Cortex of kidney (tissue), 1 donor: Measurements from ENCODE around the gene STX16.

Source experiments
- DNase-seq: peaks from one replicate; lab custom pipeline; 2025; lab: John Stamatoyannopoulos, UW

The STX16 gene

GRCh38 chr20:58677079-58677604 lies 26.1 kb downstream of the STX16 start:
- no peak for DNase-seq

DNA sequence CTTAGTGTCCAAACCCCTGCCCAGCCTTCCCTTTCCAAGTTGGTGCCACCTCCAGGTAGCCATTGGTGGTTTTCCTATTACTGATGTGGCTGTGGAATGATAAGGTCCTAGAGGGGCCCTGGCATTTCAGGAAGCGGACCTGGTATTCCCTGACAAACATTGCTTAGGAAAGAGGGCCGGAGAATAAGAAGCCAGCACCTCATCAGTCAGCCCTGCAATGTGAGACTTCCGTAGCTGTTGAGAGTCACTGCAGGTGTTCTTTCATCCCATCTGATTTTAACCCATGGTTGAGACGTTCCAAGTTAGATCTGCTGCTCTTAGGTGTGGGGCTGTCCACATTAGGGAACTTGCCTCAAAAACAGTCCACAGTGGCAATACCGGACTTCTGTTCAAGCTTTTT lies 26.7 kb downstream of the STX16 start:
- no peak for DNase-seq

DNA sequence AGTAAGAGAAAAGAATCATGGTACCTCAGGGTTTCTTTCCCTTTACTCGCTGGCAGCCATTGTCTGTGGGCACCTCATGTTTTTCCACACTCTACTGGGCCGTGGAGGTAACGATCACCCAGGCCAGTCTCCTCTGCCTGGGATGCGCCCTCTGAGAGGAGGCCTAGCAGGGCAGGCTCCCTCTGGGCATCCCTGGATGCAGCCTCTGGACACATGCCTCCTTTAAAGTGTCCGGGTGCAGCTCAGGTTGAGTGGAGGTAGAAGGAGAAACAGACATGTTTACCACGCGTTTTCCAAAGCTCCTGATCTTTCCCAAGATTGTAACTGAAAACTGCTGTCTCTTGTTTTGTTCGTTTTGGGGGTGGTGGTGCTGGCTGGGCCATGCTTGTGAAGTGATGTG lies 27.7 kb downstream of the STX16 start:
- DNase-seq: no peak

- DNase-seq: no peak
These were observed 31.8 kb downstream of the STX16 start for GRCh38 chr20:58682656-58683531.

DNA sequence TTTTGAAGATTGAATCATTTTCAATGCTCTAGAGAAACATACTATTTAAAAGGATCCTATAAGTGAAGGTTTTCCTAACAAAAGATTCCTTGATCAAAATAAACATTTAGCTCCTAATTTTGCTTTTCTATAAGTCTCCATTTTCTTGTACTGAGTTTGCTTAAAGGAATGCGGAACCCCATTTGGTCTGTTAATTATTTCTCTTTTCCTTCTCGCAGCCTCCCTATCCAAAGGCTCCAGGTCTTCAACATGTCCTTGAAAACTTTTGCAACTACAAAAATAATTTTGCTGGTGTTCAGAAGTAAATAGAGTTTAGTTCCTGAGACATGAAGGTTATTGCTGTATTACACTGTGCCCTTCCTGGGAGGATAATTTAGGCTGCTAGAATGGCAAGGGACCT lies 33.2 kb downstream of the STX16 start:
- no peak for DNase-seq

- DNase-seq: no peak
These were observed 34.9 kb downstream of the STX16 start for GRCh38 chr20:58685988-58686387.

- DNase-seq: no peak
These were observed 37.3 kb downstream of the STX16 start for GRCh38 chr20:58688414-58688813.

- DNase-seq: no peak
These were observed 37.8 kb downstream of the STX16 start for GRCh38 chr20:58688840-58689239.

GRCh38 chr20:58690396-58691135 lies 39.5 kb downstream of the STX16 start:
- DNase-seq: no peak

DNA sequence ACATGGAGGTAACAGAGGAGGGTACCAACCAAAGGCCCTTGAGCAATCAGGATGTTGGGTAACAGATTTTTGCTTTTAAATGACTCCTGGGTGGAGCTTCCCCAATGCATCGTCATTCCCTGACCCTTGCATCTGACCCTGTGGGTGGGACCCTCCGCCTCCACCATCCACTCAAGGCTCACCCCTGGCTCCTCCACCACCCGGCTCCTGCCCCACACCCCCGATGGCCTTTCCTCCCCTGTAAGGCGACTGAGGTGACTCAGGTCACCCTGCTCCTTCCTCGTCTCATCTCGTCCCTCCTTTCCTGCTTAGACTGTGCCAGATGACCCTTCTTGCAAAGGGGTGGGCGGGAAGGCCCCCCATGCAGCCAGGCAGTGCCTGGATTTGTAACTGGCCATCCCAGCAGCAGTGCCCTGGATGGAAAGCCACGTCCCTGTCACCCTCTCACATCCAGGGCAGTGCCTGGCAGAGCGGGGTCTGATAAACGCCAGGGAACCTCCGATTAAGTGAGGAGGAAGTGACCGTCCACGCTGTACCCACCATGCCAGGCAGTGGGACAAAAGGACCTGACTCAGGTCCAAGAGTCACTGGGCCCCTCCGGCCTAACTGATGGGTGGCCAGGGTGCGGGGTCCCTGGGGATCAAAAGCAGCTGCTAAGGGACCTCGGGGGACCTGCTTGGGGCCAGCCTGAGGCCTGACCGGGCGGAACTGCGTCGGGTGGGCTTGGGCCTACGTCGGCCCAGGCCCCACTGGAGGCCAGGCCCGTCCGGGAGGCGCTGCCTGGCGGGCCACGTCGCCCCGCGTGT lies 40.9 kb downstream of the STX16 start:
- DNase-seq: no peak

DNA sequence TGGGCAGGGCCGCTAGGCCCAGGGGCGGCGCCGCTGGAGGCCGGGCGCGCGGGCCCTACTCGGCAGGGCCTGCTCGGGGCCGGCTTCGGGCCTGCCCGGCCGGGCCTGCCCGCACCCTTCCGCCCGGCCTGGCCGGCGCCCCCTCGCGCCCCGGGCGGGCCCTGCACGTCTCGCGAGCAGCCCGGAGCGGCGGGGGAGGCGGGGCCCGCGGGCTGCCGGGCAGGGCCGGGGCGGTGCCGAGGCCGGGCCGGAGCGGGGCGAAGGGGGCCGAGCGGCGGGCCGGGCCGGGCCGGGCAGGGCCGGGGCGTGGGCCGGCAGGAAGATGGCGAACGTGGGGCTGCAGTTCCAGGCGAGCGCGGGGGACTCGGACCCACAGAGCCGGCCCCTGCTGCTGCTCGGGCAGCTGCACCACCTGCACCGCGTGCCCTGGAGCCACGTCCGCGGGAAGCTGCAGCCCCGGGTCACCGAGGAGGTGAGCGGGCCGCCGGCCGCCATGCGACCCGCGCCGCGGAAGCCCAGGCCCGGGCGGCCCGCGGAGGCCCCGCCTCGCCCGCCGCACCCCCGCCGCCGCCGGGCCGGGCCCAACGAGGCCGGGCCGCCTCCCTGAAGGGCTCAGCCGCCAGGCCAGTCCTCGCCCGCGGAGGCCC lies 41.6 kb downstream of the STX16 start, which contains the start of gene NPEPL1:
Gene NPEPL1, plus strand, starts transcription at position 222 of the 647 bp plus-strand sequence. Its CDS starts 101 bp downstream, at position 323.
- no peak for DNase-seq

DNA sequence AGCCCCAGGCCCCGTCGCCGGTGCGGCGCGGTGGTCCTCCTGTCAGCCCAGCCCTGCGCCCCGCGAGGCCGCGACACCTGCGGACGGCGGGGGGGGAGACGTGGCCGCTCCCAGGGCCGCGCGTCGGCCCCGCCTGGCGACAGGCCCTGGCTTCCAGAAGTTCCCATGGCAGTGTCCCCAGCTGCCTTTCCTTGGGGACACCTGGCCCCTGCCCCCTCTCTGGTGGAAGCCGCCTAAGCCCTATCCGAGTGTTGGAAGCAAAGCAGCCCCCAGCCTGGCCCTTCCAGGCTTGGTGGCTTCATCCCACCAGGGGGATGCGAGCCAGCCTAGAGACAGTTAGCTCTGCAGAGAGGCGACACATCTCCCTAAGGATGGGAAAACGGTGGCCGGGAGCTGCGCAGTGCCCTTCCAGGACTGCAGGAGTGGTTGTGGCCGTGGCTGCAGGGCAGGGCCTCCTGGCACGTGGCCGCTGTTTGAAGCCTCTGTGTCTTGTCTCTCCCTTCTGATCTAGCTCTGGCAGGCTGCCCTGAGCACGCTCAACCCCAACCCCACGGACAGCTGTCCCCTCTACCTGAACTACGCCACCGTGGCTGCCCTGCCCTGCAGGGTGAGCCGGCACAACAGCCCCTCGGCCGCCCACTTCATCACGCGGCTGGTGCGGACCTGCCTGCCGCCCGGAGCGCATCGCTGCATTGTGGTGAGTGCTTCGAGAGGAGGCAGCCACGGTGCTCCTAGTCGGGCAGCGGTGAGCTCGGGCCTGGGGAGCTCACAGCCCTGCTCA lies 42.3 kb downstream of the STX16 start:
- no peak for DNase-seq

- DNase-seq: no peak
These were observed 43.4 kb downstream of the STX16 start for GRCh38 chr20:58694241-58695083.

DNA sequence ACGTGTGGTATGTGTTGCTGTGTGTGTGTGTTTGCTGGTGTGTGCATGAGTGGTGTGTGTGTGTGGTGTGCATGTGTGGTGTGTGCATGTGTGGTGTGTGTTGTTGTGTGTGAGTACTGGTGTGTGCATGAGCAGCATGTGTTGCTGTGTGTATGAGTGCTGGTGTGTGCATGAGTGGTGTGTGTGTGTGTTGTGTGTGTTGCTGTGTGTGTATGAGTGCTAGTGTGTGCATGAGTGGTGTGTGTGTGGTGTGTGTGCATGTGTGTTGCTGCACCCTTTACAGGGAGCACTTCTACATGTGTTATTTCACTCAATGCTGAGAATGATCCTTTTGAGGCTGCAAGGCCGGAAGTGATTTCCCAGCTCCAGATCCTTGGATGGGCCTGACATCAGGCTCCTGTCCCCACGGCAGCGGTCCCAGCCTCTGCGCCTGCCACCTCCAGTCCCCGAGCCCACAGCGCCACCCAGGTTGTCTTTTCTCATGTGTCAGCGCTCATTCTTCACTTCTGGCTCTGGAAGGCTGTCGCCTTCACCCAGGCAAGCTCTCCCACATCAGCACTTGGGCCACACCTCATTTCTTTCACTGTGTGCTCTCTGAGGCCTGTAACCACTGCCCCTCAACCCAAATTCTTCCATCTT lies 44.1 kb downstream of the STX16 start:
- no peak for DNase-seq

GRCh38 chr20:58695895-58696375 lies 44.9 kb downstream of the STX16 start:
- DNase-seq: no peak

GRCh38 chr20:58696411-58696961 lies 45.4 kb downstream of the STX16 start:
- DNase-seq: no peak

- DNase-seq: no peak
These were observed 46.3 kb downstream of the STX16 start for GRCh38 chr20:58697201-58697866.
